Lower lobe of right lung (tissue), 2 donors: Measurements from ENCODE around the gene ALLC. TPM values are rescaled to one million over a fixed set of nuclear protein-coding genes. Genes with fewer than 3 reads are reported as not detected.
"Not testable (repeated sequence)": the region's sequence is repeated elsewhere in the genome, so short reads cannot be mapped to it uniquely, and the experiment has no call there.

Source experiments
- ATAC-seq, 2 donors: fragments of 200-7000 bp; cut with Tn5 transposase; one replicate each; pipeline ENCODE4 v1.9.1; 2020 to 2022; ENCODE audit warnings: mild to moderate bottlenecking in 2 of 2, moderate library complexity in 2 of 2
- DNase-seq: peaks from one replicate; pipeline ENCODE4 v3.0.0-alpha.2; 2020
- H3K27ac ChIP-seq: fragments of 200-600 bp; one replicate; pipeline ENCODE4 v1.8.0; 2022
- H3K27me3 ChIP-seq: fragments of 200-600 bp; one replicate; pipeline ENCODE4 v1.8.0; 2022; ENCODE audit warnings: low read depth
- H3K36me3 ChIP-seq: fragments of 200-600 bp; one replicate; pipeline ENCODE4 v1.8.0; 2022; ENCODE audit warnings: mild to moderate bottlenecking
- H3K4me1 ChIP-seq: fragments of 200-600 bp; one replicate; pipeline ENCODE4 v1.8.0; 2022
- H3K4me3 ChIP-seq: fragments of 200-600 bp; one replicate; pipeline ENCODE4 v1.8.0; 2022; ENCODE audit warnings: mild to moderate bottlenecking
- H3K9me3 ChIP-seq: fragments of 200-600 bp; one replicate; pipeline ENCODE4 v1.8.0; 2022
- intact Hi-C: fragments of 100-400 bp; cut with DNase I; formaldehyde crosslinking; loops from one replicate; pipeline ENCODE4 v1.11.0; 2022
- total RNA-seq: library from RNA; stranded (reverse); fragmentation: NEBNext Ultra II Directional; extraction: Animal tissue kit (Norgen Biotek cat#: 25700); gene quantifications from one replicate; pipeline ENCODE4 v1.2.1, GENCODE V29; 2021
- TF ChIP-seq, protein P1 (sequence below): fragments of 200-600 bp; IDR thresholded peaks from one replicate; pipeline ENCODE4 v1.8.0; 2022; ENCODE audit warnings: antibody characterized with exemption, mild to moderate bottlenecking
- donor health status: DM: no; HTN: yes; CAD: no; lungs with severe emphysema.

The ALLC gene
- total RNA-seq, 1 donor from 2014 or later, result not detected

DNA sequence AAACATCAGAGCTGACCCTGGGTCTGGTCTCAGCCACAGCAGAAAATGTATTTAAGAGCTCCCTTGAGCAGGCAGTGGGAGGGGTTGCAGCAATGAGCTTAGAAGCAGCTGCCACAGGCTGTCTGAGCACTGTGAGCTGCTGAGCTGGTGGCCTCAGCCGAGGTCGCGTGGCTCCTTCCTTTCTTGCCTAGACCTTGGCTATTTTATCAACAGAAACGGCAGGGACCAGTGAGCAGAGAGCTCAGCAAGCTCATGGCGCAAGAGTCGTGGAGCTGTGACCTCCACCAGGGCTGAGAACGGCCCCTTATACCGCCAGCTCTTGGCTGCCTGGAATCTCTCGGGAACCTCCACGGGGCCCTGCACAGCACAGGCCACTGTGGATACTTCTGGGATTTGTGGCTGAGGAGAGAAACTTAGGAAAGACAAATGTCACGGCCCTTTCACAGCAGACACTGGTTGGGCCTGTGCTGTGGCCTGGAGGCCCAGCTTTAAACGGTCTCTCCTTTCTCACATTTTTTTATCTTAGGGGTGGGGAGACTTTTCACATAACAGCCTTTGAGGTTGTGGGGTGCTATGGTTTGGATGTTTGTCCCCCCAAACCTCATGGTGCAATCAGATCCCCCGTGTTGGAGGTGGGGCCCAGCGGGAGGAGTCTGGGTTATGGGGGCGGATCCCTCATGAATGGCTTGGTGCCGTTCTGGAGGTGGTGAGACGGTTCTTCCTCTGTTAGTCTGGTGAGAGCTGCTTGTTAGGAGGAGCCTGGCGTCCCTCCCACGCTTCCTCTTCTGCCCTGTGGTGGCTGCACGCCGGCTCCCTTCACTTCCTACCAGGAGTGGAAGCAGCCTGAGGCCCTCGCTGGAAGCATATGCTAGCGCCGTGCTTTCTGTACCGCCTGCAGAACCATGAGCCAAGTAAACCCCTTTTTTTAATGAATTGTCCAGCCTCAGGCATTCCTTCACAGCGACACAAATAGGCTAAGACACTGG, 1.7 kb downstream of the ALLC start:
- Histone ChIP-seq H3K9me3 (no peaks in the 10 kb centered on the region), H3K27ac (peak overlapping the region; percentile 53), H3K4me1 (no peaks in the 10 kb centered on the region), H3K36me3 (no peaks in the 10 kb centered on the region), H3K4me3 (no peak overlapping the region), H3K27me3 (no peaks in the 10 kb centered on the region)
- TF ChIP-seq, protein P1, sequence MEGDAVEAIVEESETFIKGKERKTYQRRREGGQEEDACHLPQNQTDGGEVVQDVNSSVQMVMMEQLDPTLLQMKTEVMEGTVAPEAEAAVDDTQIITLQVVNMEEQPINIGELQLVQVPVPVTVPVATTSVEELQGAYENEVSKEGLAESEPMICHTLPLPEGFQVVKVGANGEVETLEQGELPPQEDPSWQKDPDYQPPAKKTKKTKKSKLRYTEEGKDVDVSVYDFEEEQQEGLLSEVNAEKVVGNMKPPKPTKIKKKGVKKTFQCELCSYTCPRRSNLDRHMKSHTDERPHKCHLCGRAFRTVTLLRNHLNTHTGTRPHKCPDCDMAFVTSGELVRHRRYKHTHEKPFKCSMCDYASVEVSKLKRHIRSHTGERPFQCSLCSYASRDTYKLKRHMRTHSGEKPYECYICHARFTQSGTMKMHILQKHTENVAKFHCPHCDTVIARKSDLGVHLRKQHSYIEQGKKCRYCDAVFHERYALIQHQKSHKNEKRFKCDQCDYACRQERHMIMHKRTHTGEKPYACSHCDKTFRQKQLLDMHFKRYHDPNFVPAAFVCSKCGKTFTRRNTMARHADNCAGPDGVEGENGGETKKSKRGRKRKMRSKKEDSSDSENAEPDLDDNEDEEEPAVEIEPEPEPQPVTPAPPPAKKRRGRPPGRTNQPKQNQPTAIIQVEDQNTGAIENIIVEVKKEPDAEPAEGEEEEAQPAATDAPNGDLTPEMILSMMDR, result no peak
- DNase-seq (no peak), ATAC-seq (peak; percentile 59 to 61)
- intact Hi-C loops, result no loop called here

- H3K4me1 ChIP-seq, H3K9me3 ChIP-seq, ATAC-seq, DNase-seq, H3K4me3 ChIP-seq, H3K27me3 ChIP-seq, H3K36me3 ChIP-seq, H3K27ac ChIP-seq, intact Hi-C loops: not testable (repeated sequence)
Observed at GRCh38 chr2:3660640-3661039, 2.6 kb downstream of the ALLC start.

- H3K4me1 ChIP-seq, result no peaks in the 10 kb centered on the region
- H3K27me3 ChIP-seq, result no peaks in the 10 kb centered on the region
- H3K4me3 ChIP-seq, result no peak overlapping the region
- DNase-seq, result no peak
- H3K9me3 ChIP-seq, result no peaks in the 10 kb centered on the region
- no peak for ATAC-seq
- TF ChIP-seq, protein P1, result no peak
- intact Hi-C loops, result no loop called here
- no peak overlapping the region for H3K27ac ChIP-seq
- H3K36me3 ChIP-seq, result no peaks in the 10 kb centered on the region
Observed at GRCh38 chr2:3661149-3661660, 3.2 kb downstream of the ALLC start.

- Histone ChIP-seq H3K4me1 (no peaks in the 10 kb centered on the region), H3K4me3 (no peak overlapping the region), H3K36me3 (no peaks in the 10 kb centered on the region), H3K27me3 (no peaks in the 10 kb centered on the region), H3K27ac (no peak overlapping the region), H3K9me3 (no peaks in the 10 kb centered on the region)
- intact Hi-C loops, result no loop called here
- DNase-seq (no peak), ATAC-seq (no peak)
- TF ChIP-seq, protein P1, result no peak
Observed at GRCh38 chr2:3662239-3662638, 4.2 kb downstream of the ALLC start.

DNA sequence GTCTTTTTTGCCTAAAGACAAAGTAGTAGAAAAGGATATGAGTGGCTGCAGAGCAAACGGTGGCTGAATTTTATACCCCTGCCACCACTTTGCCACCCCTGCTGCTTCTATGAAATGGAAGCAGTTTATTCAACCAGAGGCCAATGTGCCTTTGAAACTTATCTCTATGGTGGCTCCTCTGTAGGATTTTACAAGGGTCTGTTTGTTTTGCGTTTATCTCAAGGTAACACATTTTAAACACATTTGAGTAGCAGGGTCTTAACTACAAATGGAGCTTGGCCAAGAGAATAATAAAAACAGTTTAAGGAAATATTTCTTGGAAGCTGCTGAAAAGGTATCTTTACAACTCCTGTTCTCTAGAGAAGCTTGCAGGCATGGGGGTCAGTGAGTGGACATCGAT, 6.1 kb downstream of the ALLC start:
- ATAC-seq, result no peak
- Histone ChIP-seq H3K4me1 (no peaks in the 10 kb centered on the region), H3K36me3 (no peaks in the 10 kb centered on the region), H3K27me3 (no peaks in the 10 kb centered on the region), H3K27ac (no peak overlapping the region), H3K9me3 (no peaks in the 10 kb centered on the region), H3K4me3 (no peak overlapping the region)
- no peak for DNase-seq
- TF ChIP-seq, protein P1, result no peak
- intact Hi-C loops, result no loop called here

GRCh38 chr2:3664925-3665324, 6.9 kb downstream of the ALLC start:
- no peaks in the 10 kb centered on the region for H3K36me3 ChIP-seq
- H3K27me3 ChIP-seq, result no peaks in the 10 kb centered on the region
- intact Hi-C loops, result no loop called here
- no peaks in the 10 kb centered on the region for H3K9me3 ChIP-seq
- ATAC-seq, result no peak
- no peak overlapping the region for H3K4me3 ChIP-seq
- no peak for DNase-seq
- TF ChIP-seq, protein P1, result no peak
- H3K4me1 ChIP-seq, result no peaks in the 10 kb centered on the region
- no peak overlapping the region for H3K27ac ChIP-seq
